Stimulated activated CD4-positive, alpha-beta T cell treated with anti-CD3 and anti-CD28 coated beads, Interleukin-4, amount 100 ng/mL, for 4 hours (primary cell): Measurements from ENCODE around the gene STK32A.

Experiments
- DNase-seq, 2 experiments: peaks; one replicate each; pipeline ENCODE4 v3.0.0-alpha.2; 2020

The STK32A gene

DNA sequence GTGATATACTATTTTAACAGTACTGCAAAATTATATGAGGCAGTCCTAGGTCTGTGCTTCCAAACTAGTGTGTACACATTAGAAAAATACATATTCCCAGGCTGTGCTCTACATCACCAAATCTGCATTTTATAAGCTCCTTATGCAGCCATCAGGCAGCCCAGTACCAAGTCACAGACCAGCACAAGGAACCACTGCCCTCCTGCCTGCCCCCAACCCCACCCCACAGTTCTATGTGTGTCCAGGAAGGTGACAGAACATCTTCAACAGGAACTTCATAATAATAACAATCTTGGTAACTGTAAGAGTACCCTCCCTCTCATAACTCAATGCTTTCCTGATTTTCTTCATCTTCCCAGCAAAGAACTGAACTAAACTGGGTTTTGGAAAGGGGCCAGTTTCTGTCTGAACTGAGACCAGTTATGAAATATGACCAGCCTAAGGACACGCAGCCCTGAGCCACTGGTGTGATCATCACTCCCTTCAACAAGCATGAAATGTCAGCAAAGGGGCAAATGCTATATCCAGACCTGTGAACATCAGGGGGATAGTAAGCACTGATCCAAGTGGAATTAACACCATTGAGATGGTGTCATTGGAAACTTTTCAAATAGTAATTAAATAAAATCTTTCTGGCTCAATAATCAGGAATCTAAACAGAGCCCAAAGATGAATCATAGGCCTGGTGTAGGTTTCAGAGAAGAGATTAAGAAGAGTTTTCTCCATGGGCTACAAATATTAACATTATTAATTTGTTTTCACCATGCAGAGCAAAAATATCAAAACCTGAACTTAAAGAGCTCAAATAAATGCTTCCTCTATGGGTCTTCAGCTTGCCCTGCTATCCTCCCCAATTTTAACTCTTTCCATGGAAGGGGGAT lies 192.9 kb downstream of the STK32A start:
- DNase-seq: no peak

DNA sequence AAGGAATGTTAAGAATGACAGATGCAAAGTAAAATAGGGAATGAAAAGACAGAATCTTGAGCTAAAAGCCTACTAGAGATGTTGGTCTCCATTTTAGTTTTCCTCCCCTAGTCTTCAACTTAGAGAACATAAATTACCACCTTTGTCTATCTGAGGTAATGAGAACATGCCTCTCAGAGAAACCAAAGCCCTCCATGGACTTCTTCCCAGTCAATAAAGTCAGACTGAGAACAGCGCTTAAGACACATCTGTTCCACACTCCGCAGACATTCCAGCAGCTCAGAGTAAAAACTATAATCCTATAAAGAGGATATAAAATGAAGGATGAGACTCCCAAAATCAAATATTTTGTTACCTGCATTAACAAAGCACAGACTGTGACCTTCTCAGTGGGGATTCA lies 195.8 kb downstream of the STK32A start:
- DNase-seq: no peak

GRCh38 chr5:147431586-147431985 lies 196.8 kb downstream of the STK32A start:
- DNase-seq: no peak

- DNase-seq: no peak
These were observed 197.5 kb downstream of the STK32A start for GRCh38 chr5:147432323-147432722.

GRCh38 chr5:147434049-147434448 lies 199.2 kb downstream of the STK32A start:
- DNase-seq: no peak

GRCh38 chr5:147436596-147436995 lies 201.8 kb downstream of the STK32A start:
- no peak for DNase-seq

DNA sequence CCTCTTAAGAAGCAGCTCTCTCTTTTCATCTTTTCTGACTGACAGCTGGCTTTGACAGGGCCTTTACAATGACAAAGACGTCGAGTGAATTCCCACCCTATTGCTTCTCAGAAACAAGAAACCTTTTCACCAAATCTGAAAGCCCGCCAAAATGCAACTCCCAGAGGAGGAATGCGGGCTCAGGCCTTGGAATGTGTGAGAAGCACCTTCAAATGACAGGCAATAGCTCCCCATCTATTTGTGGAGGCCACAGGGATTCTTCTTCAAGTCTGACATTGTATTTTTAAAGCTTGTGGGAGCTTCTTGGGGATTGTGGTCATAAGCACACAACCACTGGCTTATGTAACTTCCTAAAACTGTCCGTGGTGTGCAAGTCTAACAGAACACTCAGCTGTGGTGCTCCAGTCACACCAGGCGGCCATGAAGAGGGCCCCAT lies 202.4 kb downstream of the STK32A start:
- no peak for DNase-seq
